ENCODE data around the gene ATP2A1.

The ATP2A1 gene

GRCh38 chr16:28932339-28933141 is 54.3 kb downstream of the ATP2A1 start:
- TF ChIP-seq ZFX (IDR thresholded peaks at IDR 0.05; ENCODE audit: borderline replicate concordance) = no peak
- TF ChIP-seq CTCF (IDR thresholded peaks at IDR 0.05) = no peak
- no peak overlapping the region for H3K27ac ChIP-seq

- TF ChIP-seq ZFX (IDR thresholded peaks at IDR 0.05; ENCODE audit: borderline replicate concordance) = no peak
- TF ChIP-seq CTCF (IDR thresholded peaks at IDR 0.05) = no peak
- no peak overlapping the region for H3K27ac ChIP-seq
These were observed 54.9 kb downstream of the ATP2A1 start for GRCh38 chr16:28933171-28933570.

- H3K27ac ChIP-seq = no peak overlapping the region
- TF ChIP-seq ZFX (IDR thresholded peaks at IDR 0.05; ENCODE audit: borderline replicate concordance) (no peak), CTCF (IDR thresholded peaks at IDR 0.05) (no peak)
These were observed 57.1 kb downstream of the ATP2A1 start for GRCh38 chr16:28935346-28935745.

GRCh38 chr16:28935924-28936783 is 57.9 kb downstream of the ATP2A1 start:
- no peak overlapping the region for H3K27ac ChIP-seq
- no peak for TF ChIP-seq ZFX (IDR thresholded peaks at IDR 0.05; ENCODE audit: borderline replicate concordance)
- no peak for TF ChIP-seq CTCF (IDR thresholded peaks at IDR 0.05)

- TF ChIP-seq ZFX (IDR thresholded peaks at IDR 0.05; ENCODE audit: borderline replicate concordance) (no peak), CTCF (IDR thresholded peaks at IDR 0.05) (no peak)
- no peak overlapping the region for H3K27ac ChIP-seq
These were observed 58.5 kb downstream of the ATP2A1 start for GRCh38 chr16:28936784-28937155.

- TF ChIP-seq ZFX (IDR thresholded peaks at IDR 0.05; ENCODE audit: borderline replicate concordance) (no peak), CTCF (IDR thresholded peaks at IDR 0.05) (no peak)
These were observed 59.1 kb downstream of the ATP2A1 start for GRCh38 chr16:28937222-28937876.

More at GRCh38 chr16:28937222-28937876, 59.1 kb downstream of the ATP2A1 start:
- H3K27ac ChIP-seq = no peak overlapping the region
